ENCODE results near the gene BTNL9. TPM values are rescaled to one million over a fixed set of nuclear protein-coding genes. Genes with fewer than 3 reads are reported as not detected.

Gene BTNL9
- total and polyA plus RNA-seq, 9 of the 15 experiments (the other 6 are each of a cell fraction or from before 2014, with no cell fraction given), result 3.7 to 86.7 (median 29.4) TPM

- H3K36me3 ChIP-seq (ENCODE audit: control insufficient read depth, insufficient read depth, low read length), result peaks cover 50% of the 10 kb centered on the region
- no peaks in the 10 kb centered on the region for H4K20me1 ChIP-seq (replicated peaks; ENCODE audit: control insufficient read depth, insufficient read depth, low read length)
- H3K9me3 ChIP-seq (replicated peaks; ENCODE audit: control insufficient read depth, insufficient read depth, low read depth, low read length), result no peaks in the 10 kb centered on the region
- no peaks in the 10 kb centered on the region for H3K27me3 ChIP-seq (ENCODE audit: control insufficient read depth in 2 of 2, insufficient read depth in 2 of 2, low read length in 2 of 2)
- CTCF ChIA-PET (ENCODE audit: low intra/inter-chr PET ratio), result no interaction called here
- no peak for TF ChIP-seq CHD1 (IDR thresholded peaks at IDR 0.05; ENCODE audit: low read length)
- no peak for TF ChIP-seq ZNF609 (CRISPR knock-in tag; IDR thresholded peaks at IDR 0.05; ENCODE audit: borderline replicate concordance)
- TF ChIP-seq ZNF124 (CRISPR knock-in tag; IDR thresholded peaks at IDR 0.05), result no peak
- TF ChIP-seq HOXB6 (CRISPR knock-in tag; IDR thresholded peaks at IDR 0.05; ENCODE audit: borderline replicate concordance), result no peak
- TF ChIP-seq THAP7 (CRISPR knock-in tag; IDR thresholded peaks at IDR 0.05), result no peak
- TF ChIP-seq TSC22D4 (tag; IDR thresholded peaks at IDR 0.05), result no peak
- no peak for TF ChIP-seq HLTF (IDR thresholded peaks at IDR 0.05)
- no peak for TF ChIP-seq ZNF318 (IDR thresholded peaks at IDR 0.05; ENCODE audit: borderline replicate concordance in 1 of 2, low read depth in 1 of 2)
- TF ChIP-seq TGIF2 (CRISPR knock-in tag; IDR thresholded peaks at IDR 0.05), result no peak
- 90% methylated on average over 8 of the region's 8 CpGs for WGBS (ENCODE audit: insufficient coverage, low coverage, missing lambda C conversion rate)
- no peaks in the 10 kb centered on the region for H3K9me1 ChIP-seq (ENCODE audit: control insufficient read depth, insufficient read depth, low read length)
- BruUV-seq (replicated peaks), result no TSS peak
- no peak overlapping the region for H2AFZ ChIP-seq (ENCODE audit: low read depth, low read length)
- FAIRE-seq, result no peak
- no peak overlapping the region for H3K27ac ChIP-seq (ENCODE audit: extremely low read depth, low read depth, low read length)
- peaks cover 30% of the 10 kb centered on the region for H3K79me2 ChIP-seq (ENCODE audit: control insufficient read depth, insufficient read depth, low read length)
- intact Hi-C loops (cut with micrococcal nuclease), result no loop called here
- in situ Hi-C loops (cut with MboI), result no loop called here
- POLR2A ChIA-PET, result interaction anchor here (1.0 kb wide), 1 partner anchor 14 kb away, joined by 3 read pairs; no protein-coding TSS in a partner anchor
- no peak for ATAC-seq
- H3K4me3 ChIP-seq, result no peak overlapping the region
- DNase-seq (ENCODE audit: extremely low read depth in 1 of 4, low spot score in 3 of 4), result no peak
- H3K4me2 ChIP-seq (ENCODE audit: insufficient read depth, low read length), result no peak overlapping the region
- no peak overlapping the region for H3K9ac ChIP-seq (ENCODE audit: insufficient read depth in 1 of 2, low read depth in 2 of 2, low read length in 2 of 2)
- H3K4me1 ChIP-seq (replicated peaks in 1 of 2; ENCODE audit: control insufficient read depth in 2 of 2, insufficient read depth in 2 of 2, low read length in 2 of 2), result peaks cover 6 to 8% of the 10 kb centered on the region in 2 experiments; a peak in 4 of 5 replicates
Measured at GRCh38 chr5:181060231-181060590, 20.1 kb downstream of the BTNL9 start.
